ENCODE measurements around the gene TMEM204.

DNA sequence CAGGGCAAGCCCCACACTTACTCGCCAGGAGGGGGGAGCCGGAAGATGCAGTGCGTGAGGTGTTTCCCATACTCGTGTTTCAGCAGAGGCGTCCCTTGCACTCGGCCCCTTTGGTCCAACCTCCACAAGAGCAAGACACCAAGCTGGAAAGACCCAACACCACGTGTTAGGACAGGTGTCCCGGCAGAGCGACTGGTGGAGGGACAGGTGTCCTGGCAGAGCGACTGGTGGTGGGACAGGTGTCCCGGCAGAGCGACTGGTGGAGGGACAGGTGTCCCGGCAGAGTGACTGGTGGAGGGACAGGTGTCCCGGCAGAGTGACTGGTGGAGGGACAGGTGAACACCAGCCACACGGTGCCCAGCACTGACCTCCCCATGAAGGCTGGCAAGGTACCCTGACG lies 59.0 kb downstream of the TMEM204 start:
- TF ChIP-seq CTCF (IDR thresholded peaks at IDR 0.05) (no peak), POLR2A (IDR thresholded peaks at IDR 0.05) (no peak), EP300 (IDR thresholded peaks at IDR 0.05; ENCODE audit: low read depth) (no peak)

All from transverse colon (tissue), 3 donors.